ENCODE results near the gene GSX1.
A peak's percentile ranks its signal among the peaks of the same experiment; 100 is the strongest.
"Not testable (repeated sequence)": the region's sequence is repeated elsewhere in the genome, so short reads cannot be mapped to it uniquely, and the experiment has no call there.

The GSX1 gene

DNA sequence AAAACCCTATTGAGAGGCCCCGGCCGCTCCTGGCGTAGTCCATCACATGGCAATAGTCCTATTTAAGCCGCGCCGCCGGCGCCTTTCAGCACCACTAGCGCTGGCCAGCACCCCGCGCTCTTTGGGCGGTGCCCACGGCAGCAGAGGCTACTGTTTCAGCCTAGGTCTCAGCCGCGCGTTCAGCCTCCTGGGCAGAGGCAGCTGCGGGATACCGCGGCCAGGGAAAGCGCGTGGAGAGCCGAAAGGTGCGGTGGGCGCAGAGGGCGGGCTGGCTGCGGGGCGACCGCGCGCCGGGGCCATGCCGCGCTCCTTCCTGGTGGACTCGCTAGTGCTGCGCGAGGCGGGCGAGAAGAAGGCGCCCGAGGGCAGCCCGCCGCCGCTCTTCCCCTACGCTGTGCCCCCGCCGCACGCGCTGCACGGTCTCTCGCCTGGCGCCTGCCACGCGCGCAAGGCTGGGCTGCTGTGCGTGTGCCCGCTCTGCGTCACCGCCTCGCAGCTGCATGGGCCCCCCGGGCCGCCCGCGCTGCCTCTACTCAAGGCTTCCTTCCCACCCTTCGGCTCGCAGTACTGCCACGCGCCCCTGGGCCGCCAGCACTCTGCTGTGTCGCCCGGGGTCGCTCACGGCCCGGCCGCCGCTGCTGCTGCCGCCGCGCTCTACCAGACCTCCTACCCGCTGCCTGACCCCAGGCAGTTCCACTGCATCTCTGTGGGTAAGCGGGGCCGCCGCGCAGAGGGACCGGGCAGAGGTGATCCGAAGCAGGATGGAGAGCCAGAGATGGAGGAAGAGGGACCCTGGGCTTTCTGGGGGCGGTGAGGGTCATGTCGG is at the start of gene GSX1:
Gene GSX1, plus strand, starts transcription at position 91 of the 826 bp plus-strand sequence. Its CDS starts 208 bp downstream, at position 299.
- no peak within 1 kb of the TSS for H3K27ac ChIP-seq
- POLR2A ChIA-PET (ENCODE audit: low non-redundant PET), result no interaction called here
- CTCF ChIA-PET, result no interaction called here
- peak; percentile 71 for DNase-seq (ENCODE audit: low spot score)
- TF ChIP-seq, protein P1, sequence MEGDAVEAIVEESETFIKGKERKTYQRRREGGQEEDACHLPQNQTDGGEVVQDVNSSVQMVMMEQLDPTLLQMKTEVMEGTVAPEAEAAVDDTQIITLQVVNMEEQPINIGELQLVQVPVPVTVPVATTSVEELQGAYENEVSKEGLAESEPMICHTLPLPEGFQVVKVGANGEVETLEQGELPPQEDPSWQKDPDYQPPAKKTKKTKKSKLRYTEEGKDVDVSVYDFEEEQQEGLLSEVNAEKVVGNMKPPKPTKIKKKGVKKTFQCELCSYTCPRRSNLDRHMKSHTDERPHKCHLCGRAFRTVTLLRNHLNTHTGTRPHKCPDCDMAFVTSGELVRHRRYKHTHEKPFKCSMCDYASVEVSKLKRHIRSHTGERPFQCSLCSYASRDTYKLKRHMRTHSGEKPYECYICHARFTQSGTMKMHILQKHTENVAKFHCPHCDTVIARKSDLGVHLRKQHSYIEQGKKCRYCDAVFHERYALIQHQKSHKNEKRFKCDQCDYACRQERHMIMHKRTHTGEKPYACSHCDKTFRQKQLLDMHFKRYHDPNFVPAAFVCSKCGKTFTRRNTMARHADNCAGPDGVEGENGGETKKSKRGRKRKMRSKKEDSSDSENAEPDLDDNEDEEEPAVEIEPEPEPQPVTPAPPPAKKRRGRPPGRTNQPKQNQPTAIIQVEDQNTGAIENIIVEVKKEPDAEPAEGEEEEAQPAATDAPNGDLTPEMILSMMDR (conservative IDR thresholded peaks at IDR 0.05; ENCODE audit: low read depth), result no peak

DNA sequence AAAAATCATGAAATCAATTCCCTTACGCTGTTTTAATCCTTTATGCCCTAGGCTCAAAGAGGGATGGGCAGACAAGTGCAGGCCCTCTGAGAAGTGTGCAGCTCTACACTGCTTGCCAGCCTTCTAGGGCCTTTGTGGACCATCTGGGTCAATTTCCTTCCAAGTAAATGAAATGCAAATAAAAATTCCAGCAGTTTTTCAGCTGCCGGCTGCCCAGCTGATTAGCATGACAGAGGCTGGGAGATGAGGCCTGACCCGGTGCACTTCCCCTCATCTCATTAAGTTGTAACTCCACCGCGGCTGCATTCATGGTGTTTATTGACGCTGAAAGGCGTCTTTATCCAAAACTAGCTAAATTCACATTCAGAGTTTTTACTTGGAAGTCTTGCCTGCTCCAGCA is 47.5 kb upstream of the GSX1 start:
- ChIA-PET CTCF (interaction anchor here (1.1 kb wide), 1 partner anchor 212 kb away, joined by 3 read pairs; no protein-coding TSS in a partner anchor), POLR2A (ENCODE audit: low non-redundant PET) (no interaction called here)
- DNase-seq (ENCODE audit: low spot score), result no peak
- no peak overlapping the region for H3K27ac ChIP-seq
- TF ChIP-seq, protein P1 (conservative IDR thresholded peaks at IDR 0.05; ENCODE audit: low read depth), result no peak

DNA sequence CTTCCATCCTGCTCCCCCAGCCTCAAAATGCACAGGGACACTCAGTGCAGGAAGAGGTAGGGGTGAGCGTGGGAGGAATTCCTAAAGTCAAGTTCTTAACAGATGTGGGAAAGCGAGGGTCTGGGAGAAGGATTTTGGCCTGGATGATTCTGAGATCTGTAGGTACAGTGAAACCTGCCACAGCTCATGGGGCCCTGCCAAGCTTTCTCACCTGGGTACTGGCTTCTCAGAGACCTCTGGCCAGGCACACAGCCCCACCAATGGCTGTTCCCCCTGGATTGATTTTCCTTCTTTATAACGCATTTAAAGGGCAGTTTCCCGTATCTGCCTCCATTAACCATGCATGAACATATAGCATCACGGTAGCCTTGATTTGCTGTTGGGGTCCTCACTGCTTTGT is 47.0 kb upstream of the GSX1 start:
- TF ChIP-seq, protein P1 (conservative IDR thresholded peaks at IDR 0.05; ENCODE audit: low read depth), result no peak
- POLR2A ChIA-PET (ENCODE audit: low non-redundant PET), result interaction anchor here (0.6 kb wide), 1 partner anchor 8 kb away, joined by 6 read pairs; no protein-coding TSS in a partner anchor
- no peak overlapping the region for H3K27ac ChIP-seq
- no peak for DNase-seq (ENCODE audit: low spot score)
- CTCF ChIA-PET, result interaction anchor here (1.1 kb wide), 1 partner anchor 212 kb away, joined by 3 read pairs; no protein-coding TSS in a partner anchor

DNA sequence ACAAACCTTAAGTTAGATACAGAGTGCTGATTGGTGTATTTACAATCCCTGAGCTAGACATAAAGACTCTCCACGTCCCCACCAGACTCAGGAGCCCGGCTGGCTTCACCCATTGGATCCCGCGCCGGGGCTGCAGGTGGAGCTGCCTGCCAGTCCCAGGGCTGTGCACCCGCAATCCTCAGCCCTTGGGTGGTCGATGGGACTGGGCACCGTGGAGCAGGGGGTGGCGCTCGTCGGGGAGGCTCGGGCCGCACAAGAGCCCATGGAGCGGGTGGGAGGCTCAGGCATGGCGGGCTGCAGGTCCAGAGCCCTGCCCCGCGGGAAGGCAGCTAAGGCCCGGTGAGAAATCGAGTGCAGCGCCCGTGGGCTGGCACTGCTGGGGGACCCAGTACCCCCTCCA is 44.1 kb upstream of the GSX1 start:
- CTCF ChIA-PET; POLR2A ChIA-PET (ENCODE audit: low non-redundant PET); H3K27ac ChIP-seq; DNase-seq (ENCODE audit: low spot score): not testable (repeated sequence)

DNA sequence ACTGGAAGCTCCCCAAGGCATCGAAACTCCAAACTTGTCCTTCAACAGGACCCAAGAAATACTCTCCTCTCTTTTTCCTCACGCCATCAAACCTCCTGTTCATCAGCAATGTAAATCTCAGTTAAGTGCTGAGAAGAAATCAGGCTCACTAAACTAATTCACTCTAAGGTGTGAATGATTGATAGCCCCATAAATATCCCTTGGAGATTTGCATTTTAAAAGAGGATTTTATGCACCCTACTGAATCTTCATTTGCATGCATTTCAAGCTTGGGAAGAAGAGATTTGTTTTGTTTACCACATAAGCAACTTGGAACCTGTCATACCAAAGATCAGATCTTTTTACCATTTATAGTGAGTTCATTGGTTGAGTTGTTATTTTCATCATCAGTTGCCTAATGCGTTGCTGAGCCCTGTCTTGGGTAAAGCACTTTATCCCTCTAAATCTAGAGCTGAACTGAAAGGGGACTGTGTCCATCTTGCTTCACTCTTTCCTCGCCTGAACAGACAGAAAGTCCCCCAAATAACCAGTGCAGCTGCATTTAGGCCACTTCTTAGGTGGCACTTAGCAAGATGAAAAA is 40.2 kb upstream of the GSX1 start:
- ChIA-PET CTCF (no interaction called here), POLR2A (ENCODE audit: low non-redundant PET) (no interaction called here)
- DNase-seq (ENCODE audit: low spot score), result no peak
- TF ChIP-seq, protein P1 (conservative IDR thresholded peaks at IDR 0.05; ENCODE audit: low read depth), result no peak
- no peak overlapping the region for H3K27ac ChIP-seq

DNA sequence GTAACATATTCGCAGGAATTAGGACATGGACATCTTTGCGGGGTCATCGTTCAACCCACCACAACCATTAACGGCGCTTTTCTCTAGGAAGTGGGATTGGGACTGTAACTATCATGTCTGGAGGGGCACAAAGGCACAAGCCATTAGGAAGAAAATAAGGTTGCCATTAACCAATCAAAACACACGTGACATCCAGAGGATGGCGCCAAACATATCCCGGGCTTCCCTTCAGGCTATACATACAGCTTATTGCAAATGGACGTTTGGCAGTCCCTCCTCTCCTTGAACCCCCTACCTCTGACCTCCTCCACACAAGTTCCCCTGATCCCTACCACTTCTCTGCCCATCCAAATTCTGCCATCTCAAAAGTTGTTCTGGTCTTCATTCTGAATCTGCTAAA is 26.6 kb upstream of the GSX1 start:
- TF ChIP-seq, protein P1 (conservative IDR thresholded peaks at IDR 0.05; ENCODE audit: low read depth), result no peak
- DNase-seq (ENCODE audit: low spot score), result no peak
- no peak overlapping the region for H3K27ac ChIP-seq
- POLR2A ChIA-PET (ENCODE audit: low non-redundant PET), result no interaction called here
- CTCF ChIA-PET, result no interaction called here

DNA sequence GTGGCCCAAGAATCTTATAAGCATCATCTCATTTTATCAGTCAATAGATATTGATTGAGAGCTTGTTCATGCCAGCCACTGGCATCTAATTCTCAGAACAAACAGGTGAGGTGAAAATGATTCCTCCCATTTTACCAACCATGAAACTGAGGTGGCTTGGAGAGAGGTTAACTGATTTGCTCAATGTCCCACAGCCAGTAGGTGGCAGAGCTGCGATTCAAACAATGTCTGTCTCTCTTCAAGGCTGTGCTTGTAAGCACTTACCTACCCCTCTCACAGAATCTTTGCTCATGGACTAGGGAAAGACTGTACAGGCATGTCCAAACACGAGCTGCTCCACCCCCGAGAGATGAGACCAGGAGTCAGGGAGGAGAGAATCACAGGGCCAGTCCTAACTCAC is 21.5 kb upstream of the GSX1 start:
- TF ChIP-seq, protein P1 (conservative IDR thresholded peaks at IDR 0.05; ENCODE audit: low read depth), result peak; percentile 19; the same call in 1 of the 2 replicates
- ChIA-PET CTCF (interaction anchor here (0.6 to 2.8 kb wide), 8 partner anchors 12 to 751 kb away, joined by 3 to 23 read pairs (median 3); no protein-coding TSS in a partner anchor), POLR2A (ENCODE audit: low non-redundant PET) (no interaction called here)
- DNase-seq (ENCODE audit: low spot score), result peak; percentile 53
- H3K27ac ChIP-seq, result no peak overlapping the region
